HCT116 (cell line): ENCODE measurements around the gene TARS1.

ENCODE experiments used
- EZH2phosphoT487 ChIP-seq: fragments of 200-600 bp; IDR thresholded peaks from 2 replicates; pipeline ENCODE4 v1.6.1; 2018; ENCODE audit warnings: antibody characterized with exemption, borderline replicate concordance
- JUND ChIP-seq: IDR thresholded peaks from 2 replicates; pipeline ENCODE4 v1.6.1; 2012
- POLR2AphosphoS5 ChIP-seq: IDR thresholded peaks from 2 replicates; pipeline ENCODE4 v1.6.1; 2011; ENCODE audit warnings: mild to moderate bottlenecking, low read depth, low read length, moderate library complexity
- SIN3A ChIP-seq: IDR thresholded peaks from 2 replicates; pipeline ENCODE4 v1.6.1; 2012; ENCODE audit warnings: low read depth
- TF ChIP-seq, protein P1 (sequence below), 3 experiments: fragments of 200-600 bp in 1 of 3; sonication (generic) in 1 of 3; IDR thresholded peaks in 2 of 3; conservative IDR thresholded peaks in 1 of 3; 2 replicates each; pipeline ENCODE4 v1.5.1; 2012 to 2017; ENCODE audit warnings: low read depth in 2 of 3, low read length in 2 of 3, antibody characterized with exemption in 1 of 3, borderline replicate concordance in 1 of 3, control low read depth in 1 of 3, mild to moderate bottlenecking in 1 of 3, mixed read lengths in 1 of 3, mixed run types in 1 of 3, moderate library complexity in 1 of 3; ENCODE audit not compliant: insufficient read depth in 1 of 3
- TF ChIP-seq, protein P2 (sequence below): IDR thresholded peaks from 2 replicates; pipeline ENCODE4 v1.6.1; 2011; ENCODE audit warnings: mild to moderate bottlenecking, low read length, moderate library complexity; ENCODE audit not compliant: insufficient replicate concordance; ENCODE audit errors: extremely low read depth

DNA sequence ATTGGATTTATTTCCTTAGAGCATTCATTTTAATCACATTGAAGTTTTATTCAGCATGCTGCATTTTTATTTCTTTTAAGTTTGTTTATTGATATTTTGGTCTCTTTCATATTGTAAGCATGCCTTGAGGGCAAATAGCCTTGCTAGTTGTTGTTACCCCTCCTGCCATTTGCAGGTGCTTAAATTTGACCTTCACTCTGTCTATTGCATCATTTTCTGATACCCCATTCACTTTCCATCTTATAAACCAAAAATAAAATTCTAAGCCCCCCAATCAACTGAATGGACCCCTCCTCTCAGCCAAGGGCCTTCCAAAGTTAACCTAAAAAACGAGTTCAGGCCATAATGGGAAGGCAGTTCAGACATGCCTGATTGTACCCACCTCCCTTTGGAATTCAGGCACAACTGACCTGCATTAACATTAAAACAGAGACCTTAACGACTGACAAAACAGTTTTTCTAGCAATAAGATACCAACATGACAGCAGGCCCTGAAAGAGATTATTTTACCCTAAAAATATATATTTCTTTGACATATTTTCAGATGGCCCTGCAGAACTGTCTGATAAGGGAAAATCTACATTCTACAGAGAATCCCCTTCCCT, 32.1 kb downstream of the TARS1 start:
- TF ChIP-seq, protein P1, sequence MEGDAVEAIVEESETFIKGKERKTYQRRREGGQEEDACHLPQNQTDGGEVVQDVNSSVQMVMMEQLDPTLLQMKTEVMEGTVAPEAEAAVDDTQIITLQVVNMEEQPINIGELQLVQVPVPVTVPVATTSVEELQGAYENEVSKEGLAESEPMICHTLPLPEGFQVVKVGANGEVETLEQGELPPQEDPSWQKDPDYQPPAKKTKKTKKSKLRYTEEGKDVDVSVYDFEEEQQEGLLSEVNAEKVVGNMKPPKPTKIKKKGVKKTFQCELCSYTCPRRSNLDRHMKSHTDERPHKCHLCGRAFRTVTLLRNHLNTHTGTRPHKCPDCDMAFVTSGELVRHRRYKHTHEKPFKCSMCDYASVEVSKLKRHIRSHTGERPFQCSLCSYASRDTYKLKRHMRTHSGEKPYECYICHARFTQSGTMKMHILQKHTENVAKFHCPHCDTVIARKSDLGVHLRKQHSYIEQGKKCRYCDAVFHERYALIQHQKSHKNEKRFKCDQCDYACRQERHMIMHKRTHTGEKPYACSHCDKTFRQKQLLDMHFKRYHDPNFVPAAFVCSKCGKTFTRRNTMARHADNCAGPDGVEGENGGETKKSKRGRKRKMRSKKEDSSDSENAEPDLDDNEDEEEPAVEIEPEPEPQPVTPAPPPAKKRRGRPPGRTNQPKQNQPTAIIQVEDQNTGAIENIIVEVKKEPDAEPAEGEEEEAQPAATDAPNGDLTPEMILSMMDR (IDR thresholded peaks at IDR 0.05 in 2 of 3, conservative IDR thresholded peaks at IDR 0.05 in 1 of 3; ENCODE audit: borderline replicate concordance in 1 of 3, insufficient read depth in 1 of 3, low read depth in 2 of 3, low read length in 2 of 3) = no peak
- TF ChIP-seq POLR2AphosphoS5 (no peak), JUND (no peak), SIN3A (no peak), EZH2phosphoT487 (no peak)
- TF ChIP-seq, protein P2, sequence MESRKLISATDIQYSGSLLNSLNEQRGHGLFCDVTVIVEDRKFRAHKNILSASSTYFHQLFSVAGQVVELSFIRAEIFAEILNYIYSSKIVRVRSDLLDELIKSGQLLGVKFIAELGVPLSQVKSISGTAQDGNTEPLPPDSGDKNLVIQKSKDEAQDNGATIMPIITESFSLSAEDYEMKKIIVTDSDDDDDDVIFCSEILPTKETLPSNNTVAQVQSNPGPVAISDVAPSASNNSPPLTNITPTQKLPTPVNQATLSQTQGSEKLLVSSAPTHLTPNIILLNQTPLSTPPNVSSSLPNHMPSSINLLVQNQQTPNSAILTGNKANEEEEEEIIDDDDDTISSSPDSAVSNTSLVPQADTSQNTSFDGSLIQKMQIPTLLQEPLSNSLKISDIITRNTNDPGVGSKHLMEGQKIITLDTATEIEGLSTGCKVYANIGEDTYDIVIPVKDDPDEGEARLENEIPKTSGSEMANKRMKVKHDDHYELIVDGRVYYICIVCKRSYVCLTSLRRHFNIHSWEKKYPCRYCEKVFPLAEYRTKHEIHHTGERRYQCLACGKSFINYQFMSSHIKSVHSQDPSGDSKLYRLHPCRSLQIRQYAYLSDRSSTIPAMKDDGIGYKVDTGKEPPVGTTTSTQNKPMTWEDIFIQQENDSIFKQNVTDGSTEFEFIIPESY = no peak
